Stimulated activated CD8-positive, alpha-beta memory T cell treated with anti-CD3 and anti-CD28 coated beads, Interleukin-15, amount 100 ng/mL, for 48 hours (primary cell): ENCODE data around the gene ANKS1B.

Experiments used
- DNase-seq, 2 donors: peaks; one replicate each; pipeline ENCODE4 v3.0.0-alpha.2; 2020; ENCODE audit warnings: low read depth in 2 of 2

ANKS1B gene

DNA sequence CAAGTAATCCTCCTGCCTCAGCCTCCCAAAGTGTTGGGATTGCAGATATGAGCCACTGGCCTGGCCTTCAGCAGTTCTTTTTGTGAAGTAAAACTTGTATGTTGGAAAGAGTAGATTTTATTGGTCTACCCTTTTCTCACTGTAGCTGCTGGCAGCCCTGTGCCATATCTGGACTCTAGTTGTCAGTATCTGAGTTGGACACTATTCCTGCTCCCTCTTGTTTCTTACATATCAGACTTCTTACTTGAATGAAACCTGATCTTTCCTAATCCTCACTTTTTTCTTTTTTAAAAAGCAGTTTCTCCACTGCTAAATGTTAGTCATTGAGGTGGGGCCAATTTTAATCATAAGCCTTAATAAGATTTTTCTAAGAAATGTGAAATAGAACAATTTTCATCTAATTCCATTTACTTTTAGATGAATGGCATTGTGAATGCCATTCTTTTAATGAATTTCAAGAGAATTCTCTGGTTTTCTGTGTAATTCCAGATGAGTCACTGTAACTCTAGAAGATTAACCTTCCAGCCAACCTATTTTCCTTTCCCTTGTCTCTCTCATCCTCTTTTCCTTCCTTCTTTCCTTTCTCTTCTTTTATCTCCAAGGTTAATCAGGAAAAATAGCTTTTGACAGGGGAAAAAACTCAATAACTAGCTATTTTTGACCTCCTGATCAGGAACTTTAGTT, 1250.9 kb downstream of the ANKS1B start:
- no peak for DNase-seq

DNA sequence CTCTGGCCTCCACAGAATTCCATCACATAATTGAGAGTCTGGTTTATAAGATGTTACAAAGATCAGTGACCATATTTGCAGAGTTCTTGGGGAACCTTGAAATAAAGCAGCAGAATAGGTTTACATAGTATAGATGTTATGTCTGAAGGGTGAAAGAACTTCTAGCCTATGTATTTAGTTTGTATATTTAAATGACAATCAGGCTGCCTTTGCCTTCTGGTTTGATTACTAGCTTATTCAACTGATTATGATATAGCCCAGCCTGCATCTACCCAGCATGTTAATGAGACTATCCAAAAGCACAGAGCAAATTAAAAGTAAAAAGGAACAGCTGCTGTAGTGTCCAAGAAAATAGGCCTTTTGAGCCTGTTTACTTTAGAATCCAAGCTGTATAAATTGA, 1254.3 kb downstream of the ANKS1B start:
- DNase-seq, result no peak

DNA sequence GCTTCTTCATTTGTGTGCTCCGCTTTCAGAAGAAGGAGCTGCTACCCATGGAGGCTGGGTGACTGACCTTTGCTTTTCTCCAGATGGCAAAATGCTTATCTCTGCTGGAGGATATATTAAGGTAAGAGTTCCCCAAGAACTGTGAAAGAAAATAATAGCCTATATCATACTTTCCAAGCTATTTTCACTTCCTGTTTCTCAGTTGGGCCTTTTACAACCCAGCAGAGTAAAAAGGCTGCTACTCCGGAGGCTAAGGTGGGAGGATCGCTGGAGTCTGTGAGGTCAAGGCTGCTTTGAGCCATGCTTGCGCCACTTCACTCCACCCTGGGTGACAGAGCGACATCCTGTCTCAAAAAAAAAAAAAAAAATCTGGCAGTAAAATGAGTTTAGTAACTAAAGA, 1257.5 kb downstream of the ANKS1B start:
- DNase-seq, result no peak

DNA sequence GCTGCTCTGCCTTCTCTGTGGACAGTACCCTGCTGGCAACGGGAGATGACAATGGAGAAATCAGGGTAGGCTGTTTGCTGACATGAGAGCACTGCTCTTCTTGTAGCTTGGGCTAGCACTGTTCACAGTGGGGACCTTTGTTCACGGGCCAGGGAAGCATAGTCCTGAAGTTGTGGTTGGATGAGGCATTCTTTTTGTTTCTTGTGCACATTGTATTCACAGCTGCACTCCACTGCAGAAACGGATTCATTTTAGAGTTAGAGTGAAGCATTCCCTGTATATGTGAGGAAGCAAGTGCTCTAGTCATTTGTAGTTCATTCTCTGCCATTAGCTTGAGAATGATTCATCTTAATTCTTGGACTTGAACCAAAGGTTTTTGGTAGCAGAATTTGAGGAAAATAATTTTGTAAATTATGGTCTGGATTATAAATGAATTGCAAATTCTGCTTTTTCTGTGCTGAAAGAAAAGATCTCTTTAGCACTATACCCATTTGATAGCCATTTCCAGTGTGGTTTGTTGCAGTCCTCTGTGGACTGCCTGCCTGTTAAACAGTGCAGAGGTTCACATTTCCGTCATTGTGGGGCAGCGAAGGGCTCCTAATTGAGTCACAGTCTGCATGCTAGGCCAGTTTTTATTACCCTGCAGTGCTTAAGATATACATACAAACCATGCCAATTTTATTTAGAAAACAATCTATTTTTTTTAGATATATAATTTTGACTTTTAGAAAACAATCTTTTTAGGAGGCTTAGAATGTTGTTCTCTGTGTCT, 1259.1 kb downstream of the ANKS1B start:
- DNase-seq, result peak; percentile 16 to 36

DNA sequence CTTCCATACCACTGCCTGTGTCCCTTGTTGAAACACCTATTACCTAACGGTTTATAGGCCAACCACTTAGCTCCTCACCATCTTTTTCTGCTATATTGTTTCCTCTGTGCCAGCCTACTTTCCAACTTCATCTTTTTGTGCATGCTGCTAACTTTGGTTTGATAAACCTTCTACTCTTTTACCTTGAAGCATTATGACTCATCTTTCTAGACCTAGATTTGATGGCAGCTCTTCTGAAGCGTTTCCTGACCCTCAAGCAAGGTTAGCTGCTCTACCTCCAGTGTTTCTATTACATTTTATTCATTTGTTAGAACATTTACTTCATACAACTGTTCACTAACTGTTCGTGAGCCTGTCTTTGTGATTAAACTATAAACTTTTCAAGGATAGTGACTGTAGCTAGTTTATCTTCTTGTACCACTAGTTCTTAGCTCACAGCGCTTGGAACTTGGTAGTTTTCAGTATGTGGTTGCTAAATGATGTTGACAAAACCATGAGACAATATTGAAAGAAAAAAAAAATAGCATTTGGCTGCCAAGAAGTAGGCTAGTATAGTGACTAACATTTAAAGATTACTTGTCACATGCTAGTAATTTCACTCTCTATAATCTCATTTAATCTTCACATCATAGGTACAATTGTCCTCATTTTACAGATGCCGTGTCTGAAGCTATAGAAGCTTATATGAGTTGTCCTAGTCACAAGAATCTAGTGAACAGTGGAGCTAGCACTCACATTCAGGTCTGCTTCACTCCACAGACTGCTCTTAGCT, 1260.2 kb downstream of the ANKS1B start:
- DNase-seq, result no peak

DNA sequence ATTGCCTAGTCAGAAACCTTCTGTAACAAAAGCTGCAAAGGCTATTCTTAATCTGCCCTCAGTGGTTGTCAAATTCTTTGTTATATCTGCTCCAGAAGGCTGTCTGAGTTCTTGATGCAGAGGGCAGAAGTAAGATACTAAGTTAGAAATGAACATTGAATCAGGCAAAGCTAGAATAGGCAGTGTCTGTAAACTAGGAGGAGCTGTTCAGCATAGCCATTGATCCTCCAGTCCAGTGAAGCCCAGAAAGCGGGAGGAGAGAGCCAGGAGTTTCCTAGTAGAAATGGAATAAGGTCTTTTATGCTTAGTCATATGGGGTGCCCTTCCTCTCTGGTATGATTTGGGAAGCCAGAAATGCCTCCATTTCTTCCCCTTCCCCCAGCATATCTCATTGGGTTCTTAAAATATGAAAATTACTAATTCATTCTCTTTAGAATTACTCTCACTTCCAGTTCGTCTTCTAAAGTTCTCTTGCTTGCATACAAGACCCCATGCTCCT, 1263.5 kb downstream of the ANKS1B start:
- no peak for DNase-seq

DNA sequence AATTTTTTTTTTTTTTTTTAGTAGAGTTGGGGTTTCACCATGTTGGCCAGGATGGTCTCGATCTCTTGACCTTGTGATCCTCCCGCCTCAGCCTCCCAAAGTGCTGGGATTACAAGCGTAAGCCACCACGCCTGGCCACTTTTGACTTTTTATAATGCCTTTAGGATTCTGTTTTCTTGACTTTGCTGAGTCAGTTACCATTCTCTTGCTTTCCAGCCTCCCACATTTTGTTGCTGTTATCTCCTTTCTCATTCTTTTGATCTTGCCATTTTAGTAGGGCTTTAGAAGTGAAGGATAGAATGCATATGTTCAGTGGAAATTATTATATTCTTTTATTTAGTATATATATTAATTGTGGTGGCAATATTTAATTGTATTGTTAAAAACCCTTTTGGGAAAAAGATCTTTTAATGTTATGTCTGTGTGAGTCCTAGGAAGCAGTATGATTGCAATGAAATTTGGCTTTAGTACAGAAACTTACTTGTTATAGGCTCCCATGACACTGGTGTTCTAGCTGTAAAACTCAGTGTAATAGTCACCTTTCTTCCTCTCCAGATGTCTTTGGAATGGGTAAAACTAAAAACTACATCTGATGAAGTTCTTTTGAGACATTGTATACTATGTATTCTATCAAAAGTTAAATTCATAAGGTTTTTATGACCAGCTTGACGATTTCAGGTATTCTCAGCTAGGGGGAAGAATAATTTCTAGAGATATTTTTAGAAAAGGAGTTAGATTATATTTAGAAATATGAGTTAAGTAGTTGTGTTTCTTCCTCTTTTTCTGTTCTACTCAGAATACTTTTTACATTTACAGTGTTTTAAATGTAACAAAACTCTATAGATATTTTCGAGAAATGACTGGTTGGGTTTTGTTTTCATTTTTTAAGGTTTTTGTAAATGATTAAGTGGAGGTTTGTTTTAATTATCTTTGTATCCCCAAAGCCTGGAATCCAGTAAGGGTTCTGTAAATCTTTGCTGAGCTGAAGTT, 1264.9 kb downstream of the ANKS1B start:
- DNase-seq, result no peak

DNA sequence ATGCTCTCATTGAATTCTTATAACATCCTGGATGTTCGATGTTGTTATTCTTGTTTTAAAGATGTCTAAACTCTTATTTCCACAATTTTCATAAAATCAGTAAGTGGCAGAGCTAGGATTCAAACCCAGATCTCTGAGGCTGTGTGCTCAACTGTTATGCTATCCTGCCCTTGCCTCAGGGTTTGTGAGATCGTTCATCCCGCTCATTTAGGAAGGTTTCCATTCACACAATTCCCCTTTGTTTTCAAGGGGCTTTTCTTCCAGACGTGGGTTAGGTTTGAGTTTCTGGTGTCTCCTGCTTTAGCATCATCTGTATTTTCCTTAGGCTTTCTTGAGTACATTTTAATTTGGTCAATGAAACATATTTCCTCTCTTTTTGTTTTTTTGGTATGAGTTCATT, 1270.3 kb downstream of the ANKS1B start:
- DNase-seq, result no peak

DNA sequence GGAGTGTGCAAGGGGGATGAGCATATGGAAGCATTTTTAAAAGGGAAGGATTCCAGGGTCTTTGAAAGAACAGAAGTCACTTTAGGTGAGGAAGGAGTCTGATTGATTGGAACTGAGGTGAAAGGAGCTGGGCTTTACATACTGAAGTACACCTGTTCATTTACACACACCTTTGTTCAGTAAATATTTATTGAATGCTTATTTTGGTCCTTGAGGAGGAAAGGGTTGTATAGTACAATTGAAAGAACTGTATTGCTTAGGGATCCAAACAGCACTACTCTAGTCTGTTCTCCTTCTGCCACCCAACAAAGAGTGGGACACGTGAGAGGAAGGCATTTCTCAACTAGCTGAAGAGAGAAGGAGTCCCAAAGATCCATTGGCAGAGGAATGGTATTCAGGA, 1275.7 kb downstream of the ANKS1B start:
- DNase-seq, result no peak

DNA sequence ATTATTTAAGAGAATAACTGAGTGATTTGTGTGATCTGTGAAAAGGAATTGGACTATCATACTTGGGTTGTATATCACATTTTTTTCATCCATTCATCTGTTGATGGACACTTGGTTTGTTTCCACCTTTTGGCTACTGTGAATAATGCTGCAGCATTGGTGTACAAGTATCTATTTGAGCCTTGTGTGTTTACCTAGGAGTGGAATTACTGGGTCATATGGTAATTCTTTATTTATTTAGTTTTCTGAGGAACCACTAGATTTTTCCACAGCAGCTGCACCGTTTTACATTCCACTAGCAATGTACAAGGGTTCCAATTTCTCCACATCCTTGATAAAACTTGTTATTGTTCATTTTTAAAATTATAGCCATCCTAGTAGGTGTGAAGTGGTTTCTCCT, 1283.6 kb downstream of the ANKS1B start:
- DNase-seq, result no peak

DNA sequence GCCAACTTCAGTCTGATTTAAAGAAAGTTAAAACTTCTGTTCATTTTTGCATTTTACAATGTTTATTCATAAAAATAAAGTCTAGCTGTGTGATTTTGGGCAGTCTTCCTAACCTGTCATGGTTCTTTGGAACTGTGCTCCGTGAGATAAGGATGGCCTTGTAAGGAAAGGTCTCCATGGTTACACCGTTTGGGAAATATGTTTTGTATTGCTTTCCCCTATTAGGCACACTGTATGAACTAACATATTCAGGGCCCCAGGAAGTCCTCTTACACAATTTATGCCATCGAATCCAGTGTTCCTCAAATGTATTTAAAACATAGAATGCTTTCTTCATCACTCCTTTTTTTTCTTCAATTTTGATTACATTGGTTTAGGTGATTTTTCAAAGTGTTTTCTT, 1285.2 kb downstream of the ANKS1B start:
- no peak for DNase-seq

DNA sequence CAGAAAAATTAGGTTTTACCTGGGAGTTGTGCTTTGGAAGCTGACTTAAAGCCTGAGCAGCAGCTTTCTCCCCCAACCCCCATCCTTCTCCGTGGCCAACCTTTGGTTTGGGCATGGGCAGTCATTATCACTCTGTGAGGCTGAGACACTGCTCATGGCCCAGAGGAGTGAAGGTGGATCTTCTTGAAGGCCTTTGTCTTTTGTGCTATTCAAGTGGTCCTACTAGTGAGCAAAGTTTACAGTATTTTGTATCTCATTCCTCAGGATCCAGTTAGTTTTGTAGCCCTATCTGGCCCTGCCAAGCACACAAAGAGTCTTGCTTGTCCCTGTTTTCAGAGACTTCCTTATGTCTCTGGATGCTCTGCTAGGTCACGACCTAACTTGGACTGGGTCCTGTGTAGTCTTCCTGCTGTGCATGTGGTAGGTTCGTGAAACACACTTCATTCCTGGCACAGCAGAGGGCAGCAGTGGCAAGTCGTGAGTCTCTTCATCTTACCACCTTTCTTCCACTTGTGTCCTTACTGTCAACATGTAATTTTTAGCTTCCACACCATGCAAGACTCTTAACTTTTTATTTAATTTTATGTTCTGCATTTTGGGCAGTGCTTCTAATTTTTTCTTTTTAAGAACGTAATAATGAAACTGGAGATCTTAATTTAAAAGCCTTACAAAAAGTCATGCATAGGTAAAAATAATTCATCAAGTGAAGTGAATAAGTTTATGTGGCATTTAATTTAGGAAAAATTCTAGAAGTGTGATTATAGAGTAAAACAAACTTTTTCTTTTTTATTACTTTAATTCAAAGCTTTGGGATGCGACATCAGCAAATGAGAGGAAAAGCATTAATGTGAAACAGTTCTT, 1285.9 kb downstream of the ANKS1B start:
- DNase-seq, result peak; percentile 19 to 26

DNA sequence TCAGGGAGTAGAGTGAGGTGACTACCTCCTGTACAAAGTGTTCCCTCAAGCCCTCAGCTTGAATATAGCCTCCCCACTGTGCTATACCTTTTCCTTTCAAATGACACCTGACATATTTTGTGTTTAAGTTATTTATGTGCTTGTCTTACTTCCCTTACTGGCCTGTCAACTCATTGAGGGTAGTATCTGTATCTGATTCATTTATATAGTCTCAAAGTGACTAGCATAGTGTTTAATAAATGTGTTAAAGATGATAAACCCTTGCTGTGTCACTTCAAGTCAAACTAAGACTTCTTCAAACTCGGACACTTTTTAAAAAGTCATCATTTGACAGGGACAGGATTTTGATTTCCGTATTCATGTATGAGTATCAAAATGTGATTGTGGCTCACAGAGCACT, 1287.5 kb downstream of the ANKS1B start:
- DNase-seq, result no peak

DNA sequence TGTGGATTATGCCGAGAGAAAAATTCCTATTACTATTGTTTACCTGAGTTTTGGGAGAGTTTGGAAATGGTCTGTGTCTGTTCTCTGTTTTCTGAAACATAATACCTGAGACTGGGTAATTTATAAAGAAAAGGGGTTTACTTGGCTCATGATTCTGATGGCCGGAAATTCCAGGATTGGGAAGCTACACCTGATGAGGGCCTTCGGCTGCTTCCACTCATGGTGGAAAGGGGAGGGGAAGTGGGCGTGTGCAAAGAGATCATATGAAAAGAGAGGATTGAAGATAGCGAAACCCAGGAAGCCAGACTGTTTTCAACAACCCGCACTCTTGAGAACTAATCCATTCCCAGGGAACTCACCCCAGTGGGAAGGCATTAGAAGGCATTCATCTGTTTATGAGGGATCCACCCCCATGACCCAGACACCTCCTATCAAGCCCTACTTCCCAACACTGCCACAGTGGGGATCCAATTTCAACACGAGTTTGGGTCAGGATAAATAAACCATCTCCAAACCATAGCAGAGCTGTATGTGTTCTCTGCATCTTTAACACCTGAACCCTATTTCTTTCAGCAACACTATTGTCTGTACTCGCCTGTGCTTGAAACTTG, 1288.6 kb downstream of the ANKS1B start:
- DNase-seq, result no peak

DNA sequence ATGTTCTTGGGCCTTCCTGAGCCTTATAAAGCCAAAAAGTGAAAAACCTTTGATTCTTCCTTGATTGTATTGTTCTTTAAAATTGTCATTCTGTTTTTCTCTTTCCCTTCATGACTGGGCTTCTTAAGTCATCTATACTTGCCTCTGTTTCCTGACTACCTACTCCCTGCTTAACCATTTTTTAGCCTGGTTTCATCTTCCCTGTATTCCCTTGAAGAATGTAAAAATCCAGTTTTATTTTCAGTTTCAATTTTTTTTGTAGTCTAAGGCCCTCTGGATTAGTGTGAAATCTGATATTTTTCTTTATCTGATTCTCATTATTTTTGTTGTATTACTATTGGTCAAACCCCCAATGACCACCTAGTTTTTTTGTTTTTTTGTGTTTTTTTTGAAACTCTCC, 1293.4 kb downstream of the ANKS1B start:
- no peak for DNase-seq

DNA sequence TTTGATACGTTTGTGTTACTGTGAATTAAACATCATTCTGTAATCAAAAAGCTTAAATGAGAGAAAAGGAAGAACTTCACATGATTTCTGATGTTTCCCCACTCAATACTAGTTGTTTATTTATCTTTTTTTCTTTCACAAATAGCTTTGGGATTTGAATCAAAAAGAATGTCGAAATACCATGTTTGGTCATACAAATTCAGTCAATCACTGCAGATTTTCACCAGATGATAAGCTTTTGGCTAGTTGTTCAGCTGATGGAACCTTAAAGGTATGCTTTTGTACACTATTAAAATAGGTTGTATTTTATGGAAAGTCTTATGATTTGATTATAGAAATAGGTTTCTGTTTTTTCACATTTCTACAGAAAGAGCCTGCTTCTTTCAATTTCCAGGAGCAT, 1298.1 kb downstream of the ANKS1B start:
- no peak for DNase-seq
